CD4-positive, alpha-beta T cell treated with Interleukin-15 for 4 hours (primary cell): ENCODE results near the gene SOWAHC.
"Not testable (repeated sequence)": the region's sequence is repeated elsewhere in the genome, so short reads cannot be mapped to it uniquely, and the experiment has no call there.

Source experiments
- DNase-seq: peaks from one replicate; pipeline ENCODE4 v3.0.0-alpha.2; 2020; ENCODE audit warnings: low spot score

Gene SOWAHC

DNA sequence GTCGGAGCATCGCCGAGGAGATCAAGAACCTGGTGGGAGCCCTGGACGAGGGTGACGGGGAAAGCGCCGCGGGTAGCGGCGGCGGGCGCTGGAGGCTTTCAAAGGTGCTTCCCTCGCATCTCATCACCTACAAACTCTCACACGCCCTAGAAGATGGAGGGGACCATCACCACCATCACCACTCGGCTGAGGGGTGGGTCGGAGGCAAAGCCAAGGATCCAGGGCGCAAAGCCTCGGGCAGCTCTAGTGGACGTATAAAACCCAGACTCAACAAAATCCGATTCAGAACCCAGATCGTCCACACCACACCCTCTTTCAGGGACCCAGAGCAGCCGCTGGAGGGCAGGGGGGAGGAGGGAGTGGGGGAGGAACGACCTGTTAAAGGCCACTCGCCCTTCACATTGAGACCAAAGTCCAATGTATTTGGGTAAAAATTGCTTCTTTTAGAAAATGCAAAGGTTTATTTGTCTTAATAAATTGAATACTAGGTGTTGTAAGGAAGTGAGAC, 1.5 kb downstream of the SOWAHC start:
- DNase-seq = no peak

DNA sequence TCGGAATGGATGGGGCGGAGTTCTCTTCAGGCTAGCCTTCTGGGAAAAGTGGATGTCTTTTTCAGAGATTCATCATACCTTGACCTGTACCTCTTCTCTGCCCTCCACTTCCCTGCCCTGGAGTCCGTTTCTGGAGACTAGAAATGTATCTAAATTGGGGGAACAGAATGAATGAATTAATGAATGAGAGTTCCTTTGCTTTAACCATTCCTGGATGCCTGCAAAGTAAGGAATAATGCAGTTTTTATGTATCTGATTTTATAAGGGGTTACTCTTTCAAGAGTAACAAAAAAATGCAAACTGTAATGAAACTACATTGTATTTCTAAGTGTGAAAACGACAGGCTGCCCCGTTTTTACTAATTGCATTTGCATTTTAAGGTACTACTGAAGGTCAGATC, 2.0 kb downstream of the SOWAHC start:
- DNase-seq = no peak

DNA sequence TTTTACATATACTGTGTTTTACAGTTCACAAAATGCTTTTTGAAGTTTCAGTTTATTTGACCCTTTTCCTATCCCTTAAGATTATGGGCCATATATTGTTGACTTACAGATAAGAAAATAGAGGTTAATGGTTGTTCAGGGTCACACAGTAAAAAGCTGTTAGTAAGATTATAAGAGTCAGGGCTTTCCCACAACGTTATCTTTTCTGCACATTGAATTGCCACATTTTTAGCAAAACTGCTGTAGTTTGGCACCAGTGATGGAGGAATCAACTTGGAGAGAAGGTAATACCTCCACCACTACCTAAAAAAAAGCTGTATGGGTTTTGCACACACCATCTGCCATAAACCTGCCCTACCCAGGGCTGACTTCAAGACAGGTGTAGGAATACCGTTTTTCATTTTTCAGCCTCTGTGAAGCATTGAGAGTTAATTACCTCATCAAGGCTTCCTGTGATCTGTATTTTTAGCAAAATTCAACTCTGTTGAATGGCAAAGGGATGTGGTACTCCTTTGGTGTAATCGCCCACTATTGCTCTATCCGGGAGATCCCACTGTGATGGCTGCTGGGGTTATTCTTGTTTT, 5.0 kb downstream of the SOWAHC start:
- no peak for DNase-seq

DNA sequence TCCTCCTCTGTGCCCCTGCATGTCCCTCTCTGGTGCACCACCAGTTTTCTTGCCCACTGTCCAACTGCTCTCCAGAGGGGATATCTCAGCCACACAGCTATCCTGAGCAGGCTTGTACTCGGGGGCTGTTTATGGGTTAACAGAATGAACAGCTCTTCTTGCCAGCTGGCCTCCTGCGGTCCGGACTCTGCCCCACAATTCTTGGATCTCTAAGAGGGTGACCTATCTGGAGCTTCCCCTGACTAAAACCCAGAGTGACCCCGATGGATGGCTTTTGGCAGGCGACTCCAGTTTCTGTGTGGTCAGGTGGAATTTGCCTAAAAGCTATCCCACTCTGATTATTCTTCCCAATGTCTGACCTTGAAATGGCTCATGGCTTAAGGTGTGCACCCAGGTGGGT, 9.1 kb downstream of the SOWAHC start:
- no peak for DNase-seq

DNA sequence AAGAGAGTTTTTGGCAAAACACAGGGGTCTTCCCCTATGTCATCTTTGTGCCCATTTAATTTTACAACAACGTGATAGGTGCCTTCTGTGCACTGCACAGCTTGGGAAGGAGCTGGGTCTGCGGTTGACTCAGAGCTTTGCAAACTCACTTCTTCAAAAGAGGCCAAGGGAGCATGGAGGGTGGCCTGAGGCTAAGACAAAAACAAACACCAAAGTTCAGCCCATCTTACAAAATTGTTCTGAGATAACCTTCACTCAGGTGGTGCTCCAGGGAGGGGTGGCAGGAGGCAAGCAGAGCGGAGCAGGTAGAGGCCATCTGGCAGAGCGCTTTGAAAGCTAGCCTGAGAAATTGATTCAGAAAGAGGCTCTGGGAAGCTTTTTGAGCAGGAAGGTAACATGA, 9.8 kb downstream of the SOWAHC start:
- no peak for DNase-seq

DNA sequence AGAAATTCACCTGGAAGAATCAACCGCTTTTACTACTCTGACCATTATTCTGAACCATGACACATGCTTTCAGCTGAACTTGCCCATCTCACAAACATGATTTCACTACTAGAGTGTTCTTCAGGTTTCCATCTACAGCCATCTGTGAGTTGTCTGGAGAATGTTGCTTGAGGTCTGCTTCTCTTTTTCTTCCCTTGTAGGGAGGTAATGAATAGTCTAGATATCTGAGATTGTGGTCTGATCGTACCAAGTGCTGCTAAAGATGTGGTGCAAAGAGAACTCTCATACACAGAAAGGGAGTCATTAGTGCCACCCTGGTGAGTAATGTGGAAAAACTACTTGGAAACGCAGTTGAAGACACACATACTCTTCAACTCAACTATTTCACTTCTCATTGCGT, 10.2 kb downstream of the SOWAHC start:
- no peak for DNase-seq

DNA sequence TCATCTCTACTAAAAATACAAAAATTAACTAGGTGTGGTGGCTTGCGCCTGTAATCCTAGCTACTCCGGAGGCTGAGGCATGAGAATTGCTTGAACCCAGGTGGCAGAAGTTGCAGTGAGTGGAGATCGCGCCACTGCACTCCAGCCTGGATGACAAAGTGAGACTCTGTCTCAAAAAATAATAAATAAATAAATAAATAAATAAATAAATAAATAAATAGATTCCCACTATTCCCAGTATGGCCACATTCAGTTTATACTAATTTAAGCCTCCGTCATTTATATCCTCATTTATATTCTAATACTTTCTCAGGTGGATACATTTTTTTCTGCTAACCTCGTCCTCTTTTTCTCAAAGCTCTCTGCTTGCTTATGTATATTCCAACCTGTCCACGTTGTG, 14.2 kb downstream of the SOWAHC start:
- DNase-seq = not testable (repeated sequence)

DNA sequence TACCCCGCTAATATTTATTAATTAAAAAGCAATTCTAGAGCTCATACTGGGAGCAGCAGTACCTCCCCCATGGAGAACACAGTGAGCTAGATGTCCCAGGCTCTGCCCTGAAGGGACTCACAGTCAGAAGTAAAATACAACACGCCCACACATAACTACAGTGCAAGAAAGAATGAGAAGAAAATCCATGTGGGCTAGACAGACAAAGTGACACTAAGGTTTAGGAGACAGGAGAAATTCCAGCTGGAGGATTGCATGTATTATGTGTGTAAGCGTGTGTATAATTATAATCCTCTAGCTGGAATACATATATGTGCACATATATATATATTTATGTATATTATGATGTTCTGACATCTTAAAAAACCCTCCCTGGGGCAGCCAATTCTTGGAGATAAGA, 15.7 kb downstream of the SOWAHC start:
- DNase-seq = no peak

DNA sequence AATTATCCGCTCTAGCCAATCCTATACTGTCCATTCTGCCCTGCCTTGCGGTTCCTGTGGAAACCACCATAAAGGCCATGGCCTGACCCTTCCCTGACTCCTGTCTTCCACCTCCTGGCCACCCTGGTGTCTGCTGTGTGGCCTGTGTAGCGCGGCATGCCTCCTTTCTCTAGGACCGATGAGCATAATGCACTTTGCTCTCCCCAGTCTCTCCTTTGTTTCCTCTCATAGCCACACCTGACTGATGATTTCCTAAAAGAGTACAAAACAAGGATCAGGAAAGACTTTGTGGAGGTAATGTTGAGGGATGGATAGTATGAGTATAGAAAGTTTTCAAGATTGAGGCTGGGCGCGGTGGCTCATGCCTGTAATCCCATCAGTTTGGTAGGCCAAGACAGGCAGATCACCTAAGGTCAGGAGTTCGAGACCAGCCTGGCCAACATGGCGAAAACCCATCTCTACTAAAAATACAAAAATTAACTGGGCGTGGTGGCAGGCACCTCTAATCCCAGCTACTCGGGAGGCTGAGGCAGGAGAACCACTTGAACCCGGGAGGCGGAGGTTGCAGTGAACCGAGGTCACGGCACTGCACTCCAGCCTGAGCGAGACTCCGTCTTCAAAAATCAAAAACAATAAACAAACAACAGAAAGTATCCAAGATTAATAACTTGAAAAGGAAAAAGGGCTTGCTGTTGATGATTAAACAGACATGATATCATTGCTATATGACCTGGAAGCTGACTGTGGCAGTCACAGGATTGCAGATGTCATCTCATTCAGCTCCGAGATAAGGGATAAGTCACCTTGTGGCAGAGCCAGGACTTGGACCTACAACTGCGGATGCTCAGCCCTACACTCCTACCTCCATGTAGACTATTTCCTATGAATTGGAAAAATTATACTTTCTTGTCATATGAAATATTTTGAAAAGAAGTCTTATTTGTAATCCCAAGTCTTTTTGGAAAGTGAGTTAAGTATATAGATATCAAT, 16.6 kb downstream of the SOWAHC start:
- DNase-seq = no peak

DNA sequence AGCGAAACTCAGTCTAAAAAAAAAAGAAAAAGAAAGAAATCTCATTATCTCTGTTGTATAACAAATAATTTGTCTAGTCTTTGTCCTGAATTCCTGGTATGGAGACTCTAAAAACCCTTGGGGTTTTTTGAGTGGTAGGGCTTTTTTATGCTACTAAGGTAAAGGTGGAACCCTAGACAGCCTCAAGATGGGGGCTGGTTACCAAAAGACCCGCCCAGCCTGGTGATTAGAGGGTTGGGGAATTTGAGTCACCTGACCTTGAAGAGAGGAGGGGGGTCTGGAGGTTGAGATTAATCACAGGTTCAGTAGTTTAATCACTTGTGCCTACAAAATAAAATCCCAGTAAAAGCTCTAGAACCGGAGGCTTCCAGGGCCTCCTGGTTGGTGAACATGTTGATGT, 17.6 kb downstream of the SOWAHC start:
- DNase-seq = no peak

DNA sequence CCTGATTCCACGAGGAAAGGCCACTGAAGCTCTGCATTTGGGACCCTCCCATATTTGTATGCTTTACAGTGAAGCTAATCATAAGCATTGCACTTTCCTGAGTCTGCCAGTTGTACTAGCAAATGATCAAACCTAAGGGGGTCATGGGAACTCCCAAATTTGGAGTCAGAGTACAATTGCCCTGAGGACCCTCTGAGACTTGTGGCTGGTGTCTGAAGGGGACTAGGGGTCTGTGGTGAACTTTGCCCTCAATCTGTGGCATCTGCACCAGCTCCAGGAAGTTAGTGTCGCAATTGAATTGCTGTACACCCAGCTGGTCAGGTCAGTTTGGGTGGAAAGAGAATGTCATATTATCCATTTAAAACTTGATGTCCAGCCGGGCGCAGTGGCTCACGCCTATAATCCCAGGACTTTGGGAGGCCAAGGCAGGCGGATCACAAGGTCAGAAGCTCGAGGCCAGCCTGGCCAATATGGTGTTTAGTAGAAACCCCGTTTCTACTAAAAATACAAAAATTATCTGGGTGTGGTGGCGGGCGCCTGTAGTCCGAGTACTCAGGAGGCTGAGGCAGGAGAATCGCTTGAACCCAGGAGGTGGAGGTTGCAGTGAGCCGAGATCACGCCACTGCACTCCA, 18.1 kb downstream of the SOWAHC start:
- no peak for DNase-seq

DNA sequence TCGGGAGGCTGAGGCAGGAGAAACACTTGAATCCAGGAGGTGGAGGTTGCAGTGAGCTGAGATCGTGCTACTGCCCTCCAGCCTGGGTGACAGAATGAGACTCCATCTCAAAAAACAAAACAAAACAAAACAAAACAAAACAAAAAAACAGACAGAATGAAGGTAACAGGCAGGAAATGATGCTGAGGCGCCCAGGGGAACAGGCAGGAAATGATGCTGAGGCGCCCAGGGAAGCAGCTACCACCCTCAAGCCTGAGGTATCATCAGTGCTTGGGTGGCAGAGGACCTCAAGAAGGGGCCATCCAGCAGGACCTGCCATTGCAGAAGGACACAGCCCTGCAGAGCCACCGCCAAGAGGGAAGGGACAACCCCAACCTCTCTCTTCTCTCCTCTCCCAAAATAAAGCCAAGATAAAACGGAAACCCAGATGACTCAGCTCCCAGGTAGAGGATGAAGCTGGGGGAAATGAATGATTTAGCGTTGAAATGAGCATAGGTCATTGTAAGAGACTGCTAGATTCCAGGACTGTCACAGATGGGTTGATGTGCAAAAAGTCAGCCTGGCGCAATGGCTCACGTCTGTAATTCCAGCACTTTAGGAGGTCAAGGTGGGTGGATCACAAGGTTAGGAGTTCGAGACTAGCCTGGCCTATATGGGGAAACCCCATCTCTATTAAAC, 19.3 kb downstream of the SOWAHC start:
- DNase-seq = no peak

DNA sequence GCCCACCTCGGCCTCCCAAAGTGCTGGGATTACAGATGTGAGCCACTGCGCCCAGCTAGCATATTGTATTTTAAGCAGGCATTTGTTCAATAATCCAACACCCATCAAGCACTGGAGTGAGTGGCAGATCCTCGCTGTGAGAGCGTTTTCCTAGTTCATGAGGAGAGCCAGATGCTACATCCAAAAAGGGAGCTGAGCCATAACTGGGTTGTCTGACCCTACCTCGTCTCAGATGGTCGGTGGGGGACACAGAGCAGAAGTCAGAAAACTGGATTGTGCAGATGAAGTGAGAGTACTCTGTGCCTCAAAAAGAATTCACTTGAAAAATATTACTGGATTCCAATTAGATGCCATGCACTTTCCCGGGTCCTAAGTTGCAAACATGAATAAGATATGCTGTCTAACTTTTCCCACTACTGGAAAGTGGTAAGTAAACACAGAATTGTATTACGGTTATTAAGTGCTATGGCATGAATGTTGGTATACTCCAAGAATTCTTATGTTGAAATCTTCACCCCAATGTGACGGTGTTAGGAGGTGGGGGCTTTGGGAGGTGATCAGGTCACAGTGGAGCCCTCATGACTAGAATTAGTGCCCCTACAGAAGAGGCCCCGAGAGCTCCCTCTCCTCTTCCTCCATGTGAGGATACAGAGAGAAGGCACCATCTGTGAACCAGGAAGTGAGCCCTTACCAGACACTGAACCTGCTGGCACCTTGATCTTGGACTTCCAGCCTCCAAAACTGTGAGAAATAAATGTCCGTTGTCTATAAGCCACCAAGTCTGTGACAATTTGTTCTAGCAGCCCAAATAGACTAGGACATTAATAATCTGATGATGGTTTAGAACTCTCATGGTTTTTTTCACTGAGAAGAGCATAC, 21.5 kb downstream of the SOWAHC start:
- no peak for DNase-seq

DNA sequence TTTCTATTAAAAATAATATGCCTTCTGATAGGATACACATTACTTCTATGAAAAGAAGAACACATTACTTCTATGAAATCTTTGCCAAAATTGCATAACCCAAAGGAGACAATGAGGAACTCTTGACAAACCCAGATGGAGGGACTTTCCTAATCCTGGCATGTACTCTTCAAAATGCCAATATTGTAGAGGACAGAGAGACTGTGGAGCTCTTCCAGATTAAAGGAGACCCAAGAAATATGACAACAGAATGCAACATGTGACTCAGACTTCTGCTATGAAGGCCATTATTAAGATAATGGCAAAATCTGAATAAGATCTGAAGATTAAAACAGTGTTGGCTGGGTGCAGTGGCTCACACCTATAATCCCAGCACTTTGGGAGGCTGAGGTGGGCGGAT, 22.2 kb downstream of the SOWAHC start:
- DNase-seq = no peak

DNA sequence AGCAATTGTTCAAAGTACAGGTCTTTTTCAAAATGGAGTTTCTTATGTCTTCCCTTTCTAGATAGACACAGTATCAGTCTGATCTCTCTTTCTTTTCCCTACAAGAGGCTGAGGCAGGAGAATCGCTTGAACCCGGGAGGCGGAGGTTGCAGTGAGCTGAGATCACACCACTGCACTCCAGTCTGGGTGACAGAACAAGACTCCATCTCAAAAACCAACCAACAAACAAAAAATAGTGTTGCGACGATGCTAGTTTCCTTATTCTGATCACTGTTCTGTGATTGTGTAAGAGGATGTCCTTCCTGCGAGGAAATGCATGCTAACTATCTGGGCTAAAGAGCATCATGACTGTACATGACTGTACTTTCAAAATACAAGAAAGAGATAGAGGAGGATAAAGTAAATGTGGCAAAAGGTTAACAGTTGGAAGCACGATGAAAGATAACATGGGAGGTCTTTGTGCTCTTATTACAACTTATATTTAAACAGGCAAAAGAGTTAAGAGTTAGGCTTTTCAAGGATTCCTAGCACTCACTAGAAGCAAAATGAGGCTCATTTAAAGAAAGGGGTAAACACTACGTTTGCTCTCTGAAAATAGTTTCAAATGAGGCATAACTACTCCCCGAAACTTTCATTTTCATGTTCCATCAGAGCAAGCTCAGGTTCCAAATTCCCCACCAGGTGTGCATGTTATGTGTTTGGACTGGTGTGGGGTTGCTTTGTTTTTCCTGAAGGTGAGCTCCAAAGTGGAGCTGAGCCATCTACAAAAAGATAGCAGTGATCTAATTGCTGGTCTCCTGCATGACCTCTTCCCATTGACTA, 23.8 kb downstream of the SOWAHC start:
- no peak for DNase-seq

DNA sequence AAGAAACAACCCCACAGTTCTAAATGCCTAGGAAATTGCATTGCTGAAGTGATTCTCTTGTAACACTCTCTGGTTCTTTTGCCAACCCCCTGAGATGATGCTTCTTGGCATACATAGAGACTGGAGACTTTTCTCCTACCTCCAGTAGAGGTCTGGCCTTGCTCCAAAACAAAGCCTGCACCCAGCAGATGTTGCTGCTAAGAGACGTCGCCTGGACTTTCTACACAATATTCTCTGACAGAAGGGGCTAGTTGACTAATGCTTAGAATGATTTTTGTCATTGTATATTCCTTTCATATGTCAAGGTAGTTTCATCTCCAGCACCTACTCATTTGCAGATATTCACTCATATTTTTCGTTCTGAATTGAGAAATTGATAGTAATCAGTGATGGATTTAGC, 24.6 kb downstream of the SOWAHC start:
- no peak for DNase-seq

DNA sequence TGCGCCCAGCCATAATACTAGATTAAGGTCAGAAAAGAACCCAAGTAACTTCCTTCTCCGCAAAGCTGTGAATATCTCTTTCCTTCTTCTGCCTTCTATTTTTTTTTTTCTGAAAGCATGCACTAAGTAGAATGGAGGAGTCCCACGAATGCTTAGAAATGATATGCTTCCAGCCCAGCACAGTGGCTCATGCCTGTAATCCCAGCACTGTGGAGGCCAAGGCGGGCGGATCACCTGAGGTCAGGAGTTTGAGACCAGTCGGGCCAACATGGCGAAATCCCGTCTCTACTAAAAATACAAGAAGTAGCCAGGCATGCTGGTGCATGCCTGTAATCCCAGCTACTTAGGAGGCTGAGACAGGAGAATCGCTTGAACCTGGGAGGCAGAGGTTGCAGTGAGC, 25.8 kb downstream of the SOWAHC start:
- DNase-seq = not testable (repeated sequence)

DNA sequence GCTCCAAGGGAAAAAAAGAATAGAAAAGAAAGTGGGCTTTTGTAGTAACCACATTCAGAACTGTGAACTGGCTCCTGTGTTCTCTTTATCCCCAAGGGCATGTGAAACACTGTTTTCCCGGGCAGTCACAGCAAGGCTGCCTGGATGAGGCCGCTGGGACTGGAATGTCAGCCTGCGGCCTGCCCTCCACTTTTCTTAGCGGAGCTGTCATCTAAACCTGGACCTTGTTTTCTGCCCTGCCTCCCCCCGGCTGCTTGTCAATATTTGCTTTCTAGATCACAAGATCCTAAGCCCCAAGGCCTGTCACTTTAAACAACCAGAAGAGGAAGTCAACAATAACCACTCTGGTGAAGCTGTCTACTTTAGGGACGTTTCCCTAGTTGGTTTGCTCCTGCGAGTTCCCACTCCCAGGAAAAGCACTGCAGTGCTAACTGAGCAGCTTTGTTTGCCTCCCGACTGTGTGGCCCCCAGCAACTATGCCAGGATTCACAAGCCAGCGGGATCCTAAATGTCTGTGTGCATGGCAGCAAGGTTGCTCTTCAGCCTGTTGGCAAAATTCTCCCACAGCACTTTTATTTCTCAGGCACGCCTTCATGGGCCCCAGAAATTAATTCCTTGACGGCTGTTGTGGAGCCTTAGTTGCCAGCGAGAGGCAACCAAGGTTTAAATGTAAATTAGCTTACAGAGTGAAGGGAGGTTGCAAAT, 30.6 kb downstream of the SOWAHC start:
- DNase-seq = no peak

DNA sequence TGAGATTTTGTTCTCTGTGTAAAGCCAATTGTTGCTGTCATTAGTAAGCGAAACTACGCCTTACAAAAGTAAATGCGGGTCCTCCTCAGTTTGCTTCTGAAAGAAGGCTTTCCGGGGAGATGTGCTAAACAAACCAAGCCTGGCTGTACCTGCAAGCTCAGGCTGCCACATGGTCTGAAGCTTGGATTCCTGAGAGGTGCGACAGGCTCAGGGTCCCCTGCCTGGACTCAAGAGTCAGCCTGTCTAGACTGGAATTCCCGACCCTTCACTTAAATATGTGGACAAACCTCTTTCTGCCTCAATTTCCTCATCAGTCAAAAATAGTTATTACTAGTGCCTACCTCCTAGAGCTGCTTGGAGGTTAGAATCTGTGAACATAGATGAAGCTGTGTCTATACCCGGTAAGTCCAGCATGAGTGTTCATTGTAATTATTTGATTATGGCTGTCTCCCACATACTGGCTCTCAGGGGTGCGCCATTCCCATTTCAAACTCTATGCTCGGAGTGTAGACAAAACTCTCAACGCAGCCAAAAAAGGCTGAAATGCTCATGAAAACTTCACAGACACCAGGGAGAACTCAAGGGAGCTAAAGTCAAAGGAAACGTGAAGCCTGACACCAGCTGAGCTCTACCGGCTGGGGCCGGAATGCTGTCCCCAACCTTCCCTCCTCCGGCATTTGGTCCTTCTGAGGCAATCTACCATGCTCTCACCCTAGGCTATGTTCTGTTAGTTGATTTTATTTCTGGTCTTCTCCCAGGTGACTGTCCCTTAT, 31.4 kb downstream of the SOWAHC start:
- DNase-seq = no peak
